GM15510 (cell line): ENCODE results near the gene TPD52L1.

Experiments
- POLR2A ChIP-seq: IDR thresholded peaks from 3 replicates; pipeline ENCODE4 v1.6.1; 2011; ENCODE audit warnings: borderline replicate concordance; ENCODE audit not compliant: insufficient read length; ENCODE audit errors: extremely low read depth

The TPD52L1 gene

DNA sequence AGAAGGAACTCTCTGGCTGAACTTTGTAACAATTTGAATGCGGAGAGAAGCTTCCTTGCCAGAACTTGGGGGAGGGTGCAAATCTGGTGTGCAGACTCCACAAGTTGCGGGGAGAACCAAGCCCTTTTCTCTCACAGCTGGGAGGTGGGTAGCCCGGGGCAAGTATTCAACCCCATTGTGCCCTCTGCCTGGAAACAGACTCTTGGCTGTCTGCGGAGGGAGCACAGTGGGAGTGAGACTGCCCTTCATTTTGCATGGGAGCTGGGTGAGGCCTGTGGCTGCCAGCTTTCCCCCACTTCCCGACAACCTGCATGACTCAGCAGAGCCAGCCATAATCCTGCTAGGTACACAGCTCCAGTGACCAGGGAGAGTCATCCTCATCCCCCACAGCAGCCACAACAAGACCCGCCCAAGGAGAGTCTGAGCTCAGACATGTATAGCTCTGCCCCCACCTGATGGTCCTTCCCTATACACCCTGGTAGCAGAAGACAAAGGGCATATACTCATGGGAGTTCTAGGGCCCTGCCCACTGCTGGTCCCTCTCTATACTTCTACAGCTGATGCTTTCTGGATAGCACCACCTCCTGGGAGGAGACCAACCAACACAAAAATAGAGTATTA is 29.4 kb upstream of the TPD52L1 start:
- no peak for TF ChIP-seq POLR2A

DNA sequence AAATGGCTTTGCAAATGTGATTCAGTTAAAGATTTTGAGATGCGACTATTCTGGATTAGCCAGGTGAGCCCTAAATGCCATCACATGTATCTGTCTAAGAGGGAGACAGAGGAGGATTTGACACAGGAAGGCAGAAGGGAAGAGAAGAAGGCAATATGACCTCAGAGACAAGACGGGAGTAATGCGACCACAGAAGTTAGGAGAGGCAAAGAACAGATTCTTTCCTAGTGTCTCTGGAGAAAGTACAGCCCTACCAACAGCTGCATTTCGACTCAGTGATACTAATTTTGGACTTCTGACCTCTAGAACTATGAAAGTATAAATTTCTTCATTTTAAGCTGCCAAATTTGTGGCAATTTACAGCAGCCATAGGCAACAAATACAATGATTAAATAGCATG is 24.2 kb upstream of the TPD52L1 start:
- no peak for TF ChIP-seq POLR2A

DNA sequence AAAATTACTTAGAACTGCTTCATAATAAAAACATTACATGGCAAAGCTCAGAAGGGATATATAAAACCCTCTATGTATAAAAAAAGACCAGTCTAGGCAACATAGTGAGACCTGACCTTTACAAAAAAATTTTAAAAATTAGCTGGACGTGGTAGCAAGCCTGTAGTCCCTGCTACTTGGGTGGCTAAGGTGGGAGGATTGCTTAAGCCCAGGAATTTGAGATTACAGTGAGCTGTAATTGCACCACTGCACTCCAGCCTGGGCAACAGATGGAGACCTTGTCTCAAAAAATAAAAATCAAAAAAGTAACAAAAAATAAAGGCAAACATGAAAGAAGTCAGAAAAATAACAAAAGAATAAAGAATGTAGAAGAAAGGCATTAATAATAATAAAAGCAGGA is 21.5 kb upstream of the TPD52L1 start:
- TF ChIP-seq POLR2A: no peak

DNA sequence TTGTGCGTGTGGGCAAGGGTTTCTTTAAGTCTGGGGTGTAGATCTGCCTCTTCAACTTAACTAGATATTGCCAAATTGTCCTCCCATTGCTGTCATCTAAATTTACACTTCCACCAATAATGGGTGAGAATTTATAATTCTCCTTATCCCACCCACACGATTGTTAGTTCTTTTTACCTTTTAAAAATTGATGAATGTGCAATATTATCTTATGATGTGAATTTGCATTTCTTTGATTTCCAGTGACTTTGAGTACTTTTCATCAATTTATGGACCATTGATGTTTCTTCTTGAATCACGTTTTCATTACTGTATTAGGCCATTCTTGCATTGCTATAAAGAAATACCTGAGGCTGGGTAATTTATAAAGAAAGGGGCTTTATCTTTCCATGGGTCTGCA is 17.2 kb upstream of the TPD52L1 start:
- no peak for TF ChIP-seq POLR2A

DNA sequence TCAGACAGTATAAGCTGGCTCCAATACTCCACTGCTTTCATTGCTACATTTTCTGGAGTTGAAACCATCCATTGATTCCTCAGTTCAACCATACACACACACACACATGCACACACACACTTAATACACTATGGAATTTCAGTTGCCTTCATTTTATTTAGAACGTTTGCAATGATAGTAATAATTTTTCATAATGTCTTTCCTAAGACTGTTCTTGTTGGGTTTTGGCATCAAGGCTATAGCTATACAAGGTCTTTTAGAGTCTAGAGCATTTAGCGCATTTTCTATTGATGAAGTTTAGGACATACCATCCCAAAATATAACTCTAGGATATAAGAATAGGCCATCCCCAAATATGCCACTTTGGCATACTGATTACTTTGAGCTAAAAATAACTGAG is 15.5 kb upstream of the TPD52L1 start:
- TF ChIP-seq POLR2A: no peak

DNA sequence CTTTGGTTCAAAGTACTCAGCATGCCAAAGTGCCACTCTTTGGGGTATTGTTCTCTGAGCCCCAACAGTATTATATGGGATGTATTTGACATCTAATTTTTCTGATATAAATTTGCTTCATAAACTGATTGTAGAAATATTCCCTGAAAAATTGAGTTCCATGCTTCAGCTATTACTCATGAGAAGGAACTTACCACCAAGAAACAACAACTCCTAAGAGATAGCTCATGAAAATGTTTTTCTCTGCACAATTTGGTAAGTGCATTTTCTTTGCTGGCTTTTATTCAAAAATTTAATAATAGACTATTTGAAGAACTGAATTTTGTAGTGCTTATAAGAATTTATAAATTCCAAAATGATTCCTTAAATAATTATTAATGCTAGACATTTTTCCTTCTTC is 12.8 kb upstream of the TPD52L1 start:
- no peak for TF ChIP-seq POLR2A

DNA sequence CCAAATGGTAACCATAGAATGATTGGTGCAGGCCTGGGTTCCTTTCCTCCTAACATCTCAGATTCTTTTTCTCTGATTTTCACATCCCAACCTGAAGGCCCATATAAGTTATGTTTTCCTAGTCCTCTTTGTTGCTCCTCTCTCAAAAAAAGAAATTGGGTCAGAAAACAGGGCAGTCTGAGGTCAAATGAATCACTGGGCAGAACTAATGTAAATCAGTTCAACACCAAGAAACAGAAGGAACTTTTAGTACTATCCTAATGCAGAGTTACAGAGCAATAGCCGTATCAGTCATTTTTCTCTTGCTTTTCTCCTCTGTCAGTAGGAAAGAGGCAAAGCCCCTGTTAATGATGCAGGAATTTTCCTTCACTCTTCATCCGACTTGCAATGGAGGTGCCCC is 11.0 kb upstream of the TPD52L1 start:
- TF ChIP-seq POLR2A: no peak

DNA sequence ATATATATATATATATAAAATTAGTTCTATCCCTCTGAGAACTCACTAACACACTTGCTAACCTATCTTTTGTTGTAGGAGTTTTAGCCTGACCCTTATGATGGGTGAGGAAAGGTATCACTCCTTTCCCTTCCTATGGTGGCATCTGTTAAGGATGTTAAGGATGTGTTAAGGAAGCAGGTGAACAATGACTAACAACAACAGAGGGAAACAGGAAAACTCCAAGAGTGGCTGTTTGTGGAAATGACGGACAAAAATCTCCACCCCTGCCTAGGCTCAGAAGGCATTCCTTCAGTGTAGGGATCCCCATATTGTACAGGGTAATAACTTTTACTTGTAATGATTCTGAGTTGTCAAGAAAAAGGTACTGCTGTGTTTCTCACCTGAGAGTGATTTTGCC is 8.8 kb upstream of the TPD52L1 start:
- no peak for TF ChIP-seq POLR2A

DNA sequence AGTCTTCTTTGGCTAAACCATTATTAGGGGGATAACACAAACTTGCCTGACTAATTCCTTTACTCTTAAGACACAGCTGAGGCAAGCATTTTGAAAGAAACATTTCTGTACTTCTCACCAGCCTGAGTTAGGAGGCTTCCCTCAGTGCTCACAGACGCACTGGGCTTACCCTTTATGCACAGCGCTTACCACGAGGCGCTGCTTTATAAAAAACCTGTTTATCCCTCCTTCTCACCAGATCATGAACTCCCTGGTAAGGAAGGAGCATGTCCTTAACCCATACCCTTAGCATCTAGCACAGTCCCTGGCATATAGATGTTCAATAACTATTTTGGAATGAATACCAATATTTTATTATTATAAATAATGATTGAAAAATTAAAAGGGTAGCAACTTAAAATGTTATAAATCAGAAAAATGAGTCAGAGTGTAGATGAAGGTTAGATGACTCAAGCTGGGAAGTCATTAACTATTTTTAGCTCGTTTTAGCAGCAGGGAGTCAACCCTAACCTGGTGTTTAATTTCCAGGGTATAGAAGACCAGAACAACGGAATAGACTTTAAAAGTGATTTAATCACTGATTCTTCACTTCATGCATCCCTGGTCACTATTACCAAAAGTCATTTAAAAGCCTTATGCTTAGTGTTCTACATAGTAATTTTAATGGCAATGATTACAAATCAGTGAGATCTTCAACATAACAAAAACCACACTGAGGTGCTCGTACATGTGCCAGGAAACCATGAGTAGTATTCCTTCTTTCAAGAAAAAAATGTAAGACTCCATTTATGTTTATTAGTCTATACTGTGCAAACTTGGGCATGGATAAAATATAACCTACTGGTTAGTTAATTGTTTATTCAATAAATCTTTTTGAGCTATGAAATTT is 4.1 kb upstream of the TPD52L1 start:
- no peak for TF ChIP-seq POLR2A

DNA sequence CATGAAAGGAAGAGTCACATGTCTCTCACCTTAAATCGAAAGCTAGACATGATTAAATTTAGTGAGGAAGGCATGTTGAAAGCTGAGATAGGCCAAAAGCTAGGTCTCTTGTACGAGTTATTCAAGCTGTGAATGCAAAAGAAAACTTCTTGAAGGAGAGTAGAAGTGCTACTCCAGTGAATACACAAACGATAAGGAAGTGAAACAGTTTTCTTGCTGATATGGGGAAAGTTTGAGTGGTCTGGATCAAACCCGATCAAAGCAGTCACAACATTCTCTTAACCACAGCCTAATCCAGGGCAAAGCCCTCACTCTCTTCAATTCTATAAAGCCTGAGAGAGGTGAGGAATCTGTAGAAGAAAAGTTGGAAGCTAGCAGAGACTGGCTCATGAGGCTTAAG is 1.9 kb upstream of the TPD52L1 start:
- TF ChIP-seq POLR2A: no peak

DNA sequence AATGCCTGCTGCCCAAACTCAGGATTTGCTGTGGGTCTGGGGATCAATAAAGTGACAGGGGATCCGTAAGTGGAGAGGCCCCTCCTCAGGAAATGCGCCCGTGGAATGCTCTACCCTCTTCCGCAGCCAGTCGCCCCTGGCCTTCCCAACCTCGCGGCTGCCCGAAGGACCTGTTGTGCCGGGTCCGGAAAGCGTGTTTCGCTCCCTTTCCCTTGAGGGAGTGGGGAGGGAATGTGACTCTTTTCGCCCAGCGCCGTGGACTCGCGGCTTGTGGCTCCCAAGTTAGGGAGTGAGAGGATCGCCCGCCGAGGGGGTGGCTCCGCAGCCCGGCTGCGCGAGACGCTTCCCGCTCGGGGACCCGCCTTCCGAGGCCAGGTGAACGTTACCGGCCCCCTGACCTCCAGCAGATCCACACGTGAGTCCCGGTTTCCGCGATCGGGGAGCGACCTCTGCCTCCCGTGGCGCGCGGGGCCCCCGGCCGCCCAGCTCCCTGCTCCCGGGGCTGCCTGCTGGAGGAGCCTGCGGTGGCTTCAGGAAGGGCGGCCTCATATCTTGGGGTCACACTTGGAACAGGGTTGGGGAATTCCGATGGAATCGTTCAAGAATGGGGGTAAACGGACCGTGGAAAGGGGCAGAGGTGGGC is 666 bp downstream of the TPD52L1 start:
- no peak for TF ChIP-seq POLR2A

DNA sequence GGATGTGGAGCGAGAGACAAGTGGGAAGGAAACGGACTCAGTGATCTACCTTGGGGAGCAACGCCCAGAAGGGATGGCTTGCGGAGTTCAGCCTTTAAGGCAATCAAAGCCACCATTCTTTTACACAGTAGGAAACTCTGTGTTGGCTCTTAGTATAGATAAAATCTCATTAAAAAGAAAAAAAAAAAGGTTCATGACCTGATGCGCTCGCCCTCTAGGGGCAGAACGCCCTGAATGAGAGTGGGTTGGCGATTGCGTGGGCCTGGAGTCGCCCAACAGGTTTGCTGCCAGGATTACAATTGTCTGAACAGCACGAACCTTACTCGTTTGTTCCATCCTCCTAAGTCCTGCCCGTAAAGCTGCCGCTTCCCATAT is 1.2 kb downstream of the TPD52L1 start:
- no peak for TF ChIP-seq POLR2A

DNA sequence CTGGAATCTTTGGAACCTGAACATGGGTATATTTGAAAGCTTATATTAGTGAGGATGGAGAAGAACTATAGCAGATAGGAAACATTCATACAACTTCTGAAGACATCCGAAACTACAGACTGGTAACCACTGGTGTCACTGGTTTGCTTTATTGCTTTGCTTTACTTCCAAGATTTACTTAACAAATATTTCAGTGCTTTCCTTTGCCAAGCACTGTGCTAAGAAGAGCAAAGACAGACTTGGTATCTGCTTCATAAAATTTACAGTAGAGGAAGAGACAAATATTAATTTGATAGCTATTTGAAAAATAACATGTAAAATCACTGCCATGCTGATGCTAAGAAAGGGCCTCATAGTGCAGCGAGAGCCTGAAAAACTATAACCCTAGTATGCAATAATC is 1.8 kb downstream of the TPD52L1 start:
- no peak for TF ChIP-seq POLR2A

DNA sequence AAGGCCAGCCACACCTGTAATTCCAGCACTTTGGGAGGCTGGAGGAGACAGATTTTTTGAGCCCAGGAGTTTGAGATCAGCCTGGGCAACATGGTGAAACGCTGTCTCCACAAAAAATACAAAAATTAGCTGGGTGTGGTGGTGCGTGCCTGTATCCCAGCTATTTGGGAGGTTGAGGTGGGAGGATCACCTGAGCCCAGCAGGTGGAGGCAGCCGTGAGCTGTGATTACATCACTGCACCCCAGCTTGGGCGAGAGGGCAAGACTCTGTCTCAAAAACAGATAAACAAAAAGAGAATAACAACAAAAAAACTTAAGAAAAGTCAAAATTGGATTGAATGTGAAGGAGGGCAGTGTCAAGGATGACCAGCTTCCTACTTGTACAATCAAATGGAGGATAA is 2.9 kb downstream of the TPD52L1 start:
- TF ChIP-seq POLR2A: no peak

DNA sequence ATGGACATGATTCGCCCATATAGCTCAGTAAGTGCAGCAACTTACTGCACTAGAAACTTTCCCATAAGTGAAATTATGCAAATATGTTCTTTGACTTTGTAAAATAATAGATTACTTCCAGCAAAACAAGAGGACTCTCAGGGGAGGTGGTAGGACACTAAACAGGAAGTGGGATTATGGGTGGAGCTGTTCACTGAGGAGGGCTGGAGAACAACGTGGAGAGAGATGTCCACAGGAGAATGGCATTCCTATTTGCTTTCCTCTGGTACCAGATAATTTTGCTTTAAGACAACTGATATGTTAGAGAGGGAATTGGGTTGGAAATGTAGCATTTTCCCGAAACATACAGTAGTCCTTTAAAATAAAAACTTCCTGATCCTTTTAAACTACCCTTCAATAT is 3.7 kb downstream of the TPD52L1 start:
- TF ChIP-seq POLR2A: no peak

DNA sequence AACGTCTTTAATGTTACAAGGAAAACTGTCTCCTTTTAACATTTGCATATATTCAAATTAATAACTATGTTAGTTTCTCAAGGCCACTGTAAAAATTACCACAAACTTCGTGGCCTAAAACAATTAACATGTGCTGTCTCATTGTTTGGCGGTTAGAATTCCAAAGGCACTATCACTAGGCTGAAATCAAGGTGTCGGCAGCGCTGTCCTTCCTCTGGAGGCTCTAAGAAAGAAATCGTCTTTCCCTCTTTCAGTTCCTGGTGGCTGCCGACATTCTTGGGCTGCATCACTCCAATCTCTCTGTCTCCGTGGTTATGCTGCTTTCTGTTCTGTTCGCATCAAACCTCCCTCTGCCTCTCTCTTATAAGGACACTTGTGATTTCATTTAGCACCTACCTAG is 4.2 kb downstream of the TPD52L1 start:
- TF ChIP-seq POLR2A: no peak

DNA sequence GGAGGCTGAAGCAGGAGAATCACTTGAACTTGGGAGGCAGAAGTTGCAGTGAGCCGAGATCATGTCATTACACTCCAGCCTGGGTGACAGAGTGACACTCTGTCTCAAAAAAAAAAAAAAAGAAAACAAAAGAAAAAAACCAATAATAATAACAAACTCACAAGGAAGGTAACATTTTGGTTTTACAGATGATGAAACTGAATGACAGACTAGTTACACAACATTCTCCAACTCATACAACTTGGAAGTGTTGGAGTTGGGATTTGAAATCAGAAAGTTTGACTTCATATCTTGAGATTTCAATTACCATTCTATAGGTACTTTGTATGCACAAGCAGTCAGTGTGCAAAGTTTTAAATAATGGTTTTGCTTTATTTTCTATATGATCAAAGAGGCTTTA is 10.2 kb downstream of the TPD52L1 start:
- no peak for TF ChIP-seq POLR2A

DNA sequence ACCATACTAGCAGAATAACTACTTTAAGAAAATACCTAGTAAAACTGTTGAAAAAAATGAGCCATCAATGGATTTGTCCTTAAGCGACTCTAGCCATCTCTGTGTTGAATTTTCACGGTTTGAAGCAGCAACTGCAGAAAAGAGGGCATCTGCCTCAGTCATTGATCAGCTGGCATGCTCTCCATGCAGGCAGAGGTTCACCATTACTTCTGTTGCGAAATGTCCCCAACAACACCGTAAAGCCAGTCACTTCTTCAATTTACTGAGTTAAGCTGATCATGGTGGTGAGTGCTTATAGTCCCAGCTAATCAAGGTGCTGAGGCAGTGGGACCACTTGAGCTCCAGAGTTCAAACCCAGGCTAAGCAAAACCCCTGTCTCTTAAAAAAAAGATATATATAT is 11.1 kb downstream of the TPD52L1 start:
- TF ChIP-seq POLR2A: no peak
